HFFc6 (cell line): Measurements from ENCODE around the gene CHAD. TPM values are rescaled to one million over a fixed set of nuclear protein-coding genes. Genes with fewer than 3 reads are reported as not detected.

Experiments
- DNase-seq: peaks from one replicate; pipeline ENCODE4 v3.0.0-alpha.2; 2018
- H3K27ac Mint-ChIP-seq: 2 replicates; pipeline ENCODE4 v1.8.0; 2020; ENCODE audit warnings: mild to moderate bottlenecking, mixed read lengths
- H3K27me3 Mint-ChIP-seq: 2 replicates; pipeline ENCODE4 v1.8.0; 2021; ENCODE audit warnings: mild to moderate bottlenecking, moderate library complexity, mixed read lengths; ENCODE audit not compliant: insufficient read depth
- H3K36me3 Mint-ChIP-seq: 2 replicates; pipeline ENCODE4 v1.8.0; 2021; ENCODE audit warnings: low read depth, mixed read lengths
- H3K4me1 Mint-ChIP-seq: 2 replicates; pipeline ENCODE4 v1.8.0; 2020; ENCODE audit warnings: low read depth, mixed read lengths
- H3K4me3 Mint-ChIP-seq: 2 replicates; pipeline ENCODE4 v1.8.0; 2020; ENCODE audit warnings: mild to moderate bottlenecking, moderate library complexity, mixed read lengths
- H3K9me3 Mint-ChIP-seq: 2 replicates; pipeline ENCODE4 v1.8.0; 2020; ENCODE audit warnings: mild to moderate bottlenecking, mixed read lengths
- CTCF ChIP-seq: fragments of 200-600 bp; sonication (generic); IDR thresholded peaks from 2 replicates; pipeline ENCODE4 v1.5.0; 2021; ENCODE audit warnings: antibody characterized with exemption, mild to moderate bottlenecking
- total RNA-seq, 6 experiments: library from RNA; stranded (reverse); fragmentation: NEBNext Ultra II Directional; extraction: Animal tissue kit (Norgen Biotek cat#: 25700); gene quantifications; 2 replicates in 1 of 6; 3 replicates in 5 of 6; pipeline ENCODE4 v1.2.3, GENCODE V29; 2021

The CHAD gene
- total RNA-seq, 6 experiments from 2014 or later, result not detected

- no peak for DNase-seq
- H3K36me3 Mint-ChIP-seq, result no peaks in the 10 kb centered on the region
- H3K27me3 Mint-ChIP-seq, result peaks cover 9% of the 10 kb centered on the region
- H3K4me3 Mint-ChIP-seq, result no peak overlapping the region
- H3K27ac Mint-ChIP-seq, result no peak overlapping the region
- peaks cover 28% of the 10 kb centered on the region for H3K4me1 Mint-ChIP-seq
- no peak for TF ChIP-seq CTCF
- no peaks in the 10 kb centered on the region for H3K9me3 Mint-ChIP-seq
Measured at GRCh38 chr17:50506298-50506697, 37.6 kb upstream of the CHAD start.

- Mint-ChIP-seq H3K27me3 (peaks cover 9% of the 10 kb centered on the region), H3K4me3 (no peak overlapping the region), H3K27ac (no peak overlapping the region), H3K36me3 (no peaks in the 10 kb centered on the region), H3K4me1 (peaks cover 22% of the 10 kb centered on the region), H3K9me3 (no peaks in the 10 kb centered on the region)
- DNase-seq, result no peak
- no peak for TF ChIP-seq CTCF
Measured at GRCh38 chr17:50505591-50506130, 37.0 kb upstream of the CHAD start.

GRCh38 chr17:50502301-50502990, 33.8 kb upstream of the CHAD start:
- peaks cover 6% of the 10 kb centered on the region for H3K27me3 Mint-ChIP-seq
- peaks cover 8% of the 10 kb centered on the region for H3K4me1 Mint-ChIP-seq
- no peak for TF ChIP-seq CTCF
- H3K4me3 Mint-ChIP-seq, result no peak overlapping the region
- H3K9me3 Mint-ChIP-seq, result no peaks in the 10 kb centered on the region
- H3K36me3 Mint-ChIP-seq, result no peaks in the 10 kb centered on the region
- no peak for DNase-seq
- no peak overlapping the region for H3K27ac Mint-ChIP-seq

GRCh38 chr17:50501054-50501453, 32.4 kb upstream of the CHAD start:
- Mint-ChIP-seq H3K27ac (no peak overlapping the region), H3K36me3 (no peaks in the 10 kb centered on the region), H3K27me3 (peaks cover 6% of the 10 kb centered on the region), H3K9me3 (no peaks in the 10 kb centered on the region), H3K4me1 (peaks cover 10% of the 10 kb centered on the region), H3K4me3 (no peak overlapping the region)
- peak; percentile 78 for TF ChIP-seq CTCF
- peak; percentile 8 for DNase-seq

DNA sequence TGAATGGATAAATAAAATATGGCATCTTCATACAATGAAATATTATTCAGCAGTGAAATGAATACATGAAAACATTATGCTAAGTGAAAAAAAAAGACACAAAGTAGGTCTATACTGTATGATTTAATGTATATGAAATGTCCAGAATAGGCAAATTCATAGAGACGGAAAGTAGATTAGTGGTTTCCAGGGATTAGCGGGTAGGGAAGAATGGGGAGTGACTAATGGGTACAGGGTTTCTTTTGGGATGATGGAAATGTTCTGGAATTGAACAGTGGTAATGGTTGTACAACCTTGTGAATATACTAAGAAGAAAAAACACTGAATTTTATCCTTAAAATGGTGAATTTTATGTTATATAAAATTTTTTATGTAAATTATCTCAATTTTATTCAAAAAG, 31.0 kb upstream of the CHAD start:
- Mint-ChIP-seq H3K27me3 (peaks cover 11% of the 10 kb centered on the region), H3K9me3 (no peaks in the 10 kb centered on the region), H3K4me1 (peaks cover 15% of the 10 kb centered on the region), H3K27ac (no peak overlapping the region), H3K4me3 (no peak overlapping the region), H3K36me3 (no peaks in the 10 kb centered on the region)
- no peak for DNase-seq
- no peak for TF ChIP-seq CTCF
